ENCODE data around the gene TAOK2.

The TAOK2 gene

DNA sequence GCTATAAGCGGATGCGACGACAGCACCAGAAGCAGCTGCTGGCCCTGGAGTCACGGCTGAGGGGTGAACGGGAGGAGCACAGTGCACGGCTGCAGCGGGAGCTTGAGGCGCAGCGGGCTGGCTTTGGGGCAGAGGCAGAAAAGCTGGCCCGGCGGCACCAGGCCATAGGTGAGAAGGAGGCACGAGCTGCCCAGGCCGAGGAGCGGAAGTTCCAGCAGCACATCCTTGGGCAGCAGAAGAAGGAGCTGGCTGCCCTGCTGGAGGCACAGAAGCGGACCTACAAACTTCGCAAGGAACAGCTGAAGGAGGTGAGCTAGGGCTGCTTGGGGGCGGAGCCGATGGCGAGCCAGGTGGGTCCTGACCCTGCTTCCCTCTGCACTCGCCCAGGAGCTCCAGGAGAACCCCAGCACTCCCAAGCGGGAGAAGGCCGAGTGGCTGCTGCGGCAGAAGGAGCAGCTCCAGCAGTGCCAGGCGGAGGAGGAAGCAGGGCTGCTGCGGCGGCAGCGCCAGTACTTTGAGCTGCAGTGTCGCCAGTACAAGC lies 11.7 kb downstream of the TAOK2 start:
- peaks cover 94% of the 10 kb centered on the region for H3K36me3 ChIP-seq (ENCODE audit: insufficient read depth, insufficient read length, low read length)
- H3K9ac ChIP-seq (ENCODE audit: insufficient read length, low read depth) = peak overlapping the region; percentile 3
- TF ChIP-seq SUZ12 (IDR thresholded peaks at IDR 0.05; ENCODE audit: extremely low read depth, insufficient read depth, insufficient read length) (no peak), ZNF274 (IDR thresholded peaks at IDR 0.05; ENCODE audit: low read depth, low read length) (no peak), YY1 (IDR thresholded peaks at IDR 0.05; ENCODE audit: insufficient read depth, insufficient read length) (no peak)

GRCh38 chr16:29986231-29986630 lies 12.6 kb downstream of the TAOK2 start:
- H3K9ac ChIP-seq (ENCODE audit: insufficient read length, low read depth) = no peak overlapping the region
- no peak for DNase-seq (ENCODE audit: low read depth, low spot score)
- H3K4me3 ChIP-seq (ENCODE audit: insufficient read length, low read depth) = no peak overlapping the region
- no peaks in the 10 kb centered on the region for H3K4me1 ChIP-seq (ENCODE audit: insufficient read depth, insufficient read length)
- no peaks in the 10 kb centered on the region for H3K9me3 ChIP-seq (ENCODE audit: insufficient read depth, low read length)
- TF ChIP-seq SUZ12 (IDR thresholded peaks at IDR 0.05; ENCODE audit: extremely low read depth, insufficient read depth, insufficient read length) (no peak), ZNF274 (IDR thresholded peaks at IDR 0.05; ENCODE audit: low read depth, low read length) (no peak), YY1 (IDR thresholded peaks at IDR 0.05; ENCODE audit: insufficient read depth, insufficient read length) (no peak)
- H3K36me3 ChIP-seq (ENCODE audit: insufficient read depth, insufficient read length, low read length) = peaks cover 92% of the 10 kb centered on the region
- H3K27me3 ChIP-seq (ENCODE audit: insufficient read depth, insufficient read length) = no peaks in the 10 kb centered on the region

More for the DNA sequence above, 11.7 kb downstream of the TAOK2 start:
- H3K4me1 ChIP-seq (ENCODE audit: insufficient read depth, insufficient read length) = no peaks in the 10 kb centered on the region
- no peak overlapping the region for H3K4me3 ChIP-seq (ENCODE audit: insufficient read length, low read depth)
- no peak for DNase-seq (ENCODE audit: low read depth, low spot score)
- no peaks in the 10 kb centered on the region for H3K9me3 ChIP-seq (ENCODE audit: insufficient read depth, low read length)
- H3K27me3 ChIP-seq (ENCODE audit: insufficient read depth, insufficient read length) = no peaks in the 10 kb centered on the region

GRCh38 chr16:29986931-29987330 lies 13.3 kb downstream of the TAOK2 start:
- Histone ChIP-seq H3K4me1 (ENCODE audit: insufficient read depth, insufficient read length) (no peaks in the 10 kb centered on the region), H3K9ac (ENCODE audit: insufficient read length, low read depth) (no peak overlapping the region), H3K4me3 (ENCODE audit: insufficient read length, low read depth) (no peak overlapping the region), H3K9me3 (ENCODE audit: insufficient read depth, low read length) (no peaks in the 10 kb centered on the region), H3K27me3 (ENCODE audit: insufficient read depth, insufficient read length) (no peaks in the 10 kb centered on the region), H3K36me3 (ENCODE audit: insufficient read depth, insufficient read length, low read length) (peaks cover 92% of the 10 kb centered on the region)
- no peak for TF ChIP-seq SUZ12 (IDR thresholded peaks at IDR 0.05; ENCODE audit: extremely low read depth, insufficient read depth, insufficient read length)
- TF ChIP-seq ZNF274 (IDR thresholded peaks at IDR 0.05; ENCODE audit: low read depth, low read length) = no peak
- TF ChIP-seq YY1 (IDR thresholded peaks at IDR 0.05; ENCODE audit: insufficient read depth, insufficient read length) = no peak
- DNase-seq (ENCODE audit: low read depth, low spot score) = no peak

DNA sequence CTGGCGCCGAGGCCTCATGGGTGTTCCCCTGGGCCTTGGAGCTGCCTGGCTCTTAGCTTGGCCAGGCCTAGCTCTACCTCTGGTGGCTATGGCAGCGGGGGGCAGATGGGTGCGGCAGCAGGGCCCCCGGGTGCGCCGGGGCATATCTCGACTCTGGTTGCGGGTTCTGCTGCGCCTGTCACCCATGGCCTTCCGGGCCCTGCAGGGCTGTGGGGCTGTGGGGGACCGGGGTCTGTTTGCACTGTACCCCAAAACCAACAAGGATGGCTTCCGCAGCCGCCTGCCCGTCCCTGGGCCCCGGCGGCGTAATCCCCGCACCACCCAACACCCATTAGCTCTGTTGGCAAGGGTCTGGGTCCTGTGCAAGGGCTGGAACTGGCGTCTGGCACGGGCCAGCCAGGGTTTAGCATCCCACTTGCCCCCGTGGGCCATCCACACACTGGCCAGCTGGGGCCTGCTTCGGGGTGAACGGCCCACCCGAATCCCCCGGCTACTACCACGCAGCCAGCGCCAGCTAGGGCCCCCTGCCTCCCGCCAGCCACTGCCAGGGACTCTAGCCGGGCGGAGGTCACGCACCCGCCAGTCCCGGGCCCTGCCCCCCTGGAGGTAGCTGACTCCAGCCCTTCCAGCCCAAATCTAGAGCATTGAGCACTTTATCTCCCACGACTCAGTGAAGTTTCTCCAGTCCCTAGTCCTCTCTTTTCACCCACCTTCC lies 13.9 kb downstream of the TAOK2 start:
- TF ChIP-seq YY1 (IDR thresholded peaks at IDR 0.05; ENCODE audit: insufficient read depth, insufficient read length) = no peak
- no peak for TF ChIP-seq SUZ12 (IDR thresholded peaks at IDR 0.05; ENCODE audit: extremely low read depth, insufficient read depth, insufficient read length)
- TF ChIP-seq ZNF274 (IDR thresholded peaks at IDR 0.05; ENCODE audit: low read depth, low read length) = no peak
- no peak for DNase-seq (ENCODE audit: low read depth, low spot score)
- no peaks in the 10 kb centered on the region for H3K4me1 ChIP-seq (ENCODE audit: insufficient read depth, insufficient read length)
- no peaks in the 10 kb centered on the region for H3K9me3 ChIP-seq (ENCODE audit: insufficient read depth, low read length)
- no peak overlapping the region for H3K9ac ChIP-seq (ENCODE audit: insufficient read length, low read depth)
- H3K4me3 ChIP-seq (ENCODE audit: insufficient read length, low read depth) = no peak overlapping the region
- no peaks in the 10 kb centered on the region for H3K27me3 ChIP-seq (ENCODE audit: insufficient read depth, insufficient read length)
- peaks cover 92% of the 10 kb centered on the region for H3K36me3 ChIP-seq (ENCODE audit: insufficient read depth, insufficient read length, low read length)

- peaks cover under 1% of the 10 kb centered on the region for H3K4me1 ChIP-seq (ENCODE audit: insufficient read depth, insufficient read length)
- no peaks in the 10 kb centered on the region for H3K9me3 ChIP-seq (ENCODE audit: insufficient read depth, low read length)
- peaks cover 92% of the 10 kb centered on the region for H3K36me3 ChIP-seq (ENCODE audit: insufficient read depth, insufficient read length, low read length)
- H3K27me3 ChIP-seq (ENCODE audit: insufficient read depth, insufficient read length) = no peaks in the 10 kb centered on the region
- H3K9ac ChIP-seq (ENCODE audit: insufficient read length, low read depth) = peak overlapping the region; percentile 16
- no peak for DNase-seq (ENCODE audit: low read depth, low spot score)
- H3K4me3 ChIP-seq (ENCODE audit: insufficient read length, low read depth) = no peak overlapping the region
- TF ChIP-seq ZNF274 (IDR thresholded peaks at IDR 0.05; ENCODE audit: low read depth, low read length) = no peak
- TF ChIP-seq SUZ12 (IDR thresholded peaks at IDR 0.05; ENCODE audit: extremely low read depth, insufficient read depth, insufficient read length) = no peak
- no peak for TF ChIP-seq YY1 (IDR thresholded peaks at IDR 0.05; ENCODE audit: insufficient read depth, insufficient read length)
Observed at GRCh38 chr16:29988346-29989075, 14.8 kb downstream of the TAOK2 start.

DNA sequence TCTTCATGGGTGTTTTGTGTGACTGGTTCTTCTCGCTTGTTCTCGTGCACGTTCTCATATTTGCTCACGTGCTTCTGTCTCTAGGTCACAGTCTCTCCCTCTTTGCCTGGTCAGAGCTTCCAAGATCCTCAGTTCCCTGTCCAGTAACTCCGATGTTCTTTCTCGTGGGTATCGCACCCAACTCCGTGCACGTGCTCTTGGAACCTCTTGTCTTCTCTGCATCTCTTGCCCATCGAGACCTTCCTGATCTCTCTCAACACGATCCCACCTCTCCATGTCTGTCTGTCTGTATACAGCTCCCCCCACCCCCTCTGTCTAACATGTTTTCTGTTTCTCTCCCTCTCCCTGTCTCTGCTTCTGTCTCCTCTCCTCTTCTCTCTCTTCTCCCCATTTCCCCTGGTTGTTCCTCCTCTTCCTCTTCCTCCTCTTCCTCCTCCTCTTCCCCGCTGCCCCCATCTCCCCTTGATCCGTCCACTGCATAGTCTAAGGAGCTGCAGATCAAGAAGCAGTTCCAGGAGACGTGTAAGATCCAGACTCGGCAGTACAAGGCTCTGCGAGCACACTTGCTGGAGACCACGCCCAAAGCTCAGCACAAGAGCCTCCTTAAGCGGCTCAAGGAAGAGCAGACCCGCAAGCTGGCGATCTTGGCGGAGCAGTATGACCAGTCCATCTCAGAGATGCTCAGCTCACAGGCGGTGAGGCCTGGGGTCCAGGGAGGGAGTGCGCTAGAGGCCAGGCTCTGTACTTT lies 15.6 kb downstream of the TAOK2 start:
- Histone ChIP-seq H3K36me3 (ENCODE audit: insufficient read depth, insufficient read length, low read length) (peaks cover 91% of the 10 kb centered on the region), H3K4me1 (ENCODE audit: insufficient read depth, insufficient read length) (peaks cover 5% of the 10 kb centered on the region), H3K9ac (ENCODE audit: insufficient read length, low read depth) (no peak overlapping the region), H3K27me3 (ENCODE audit: insufficient read depth, insufficient read length) (no peaks in the 10 kb centered on the region), H3K4me3 (ENCODE audit: insufficient read length, low read depth) (no peak overlapping the region), H3K9me3 (ENCODE audit: insufficient read depth, low read length) (no peaks in the 10 kb centered on the region)
- TF ChIP-seq ZNF274 (IDR thresholded peaks at IDR 0.05; ENCODE audit: low read depth, low read length) (no peak), SUZ12 (IDR thresholded peaks at IDR 0.05; ENCODE audit: extremely low read depth, insufficient read depth, insufficient read length) (no peak), YY1 (IDR thresholded peaks at IDR 0.05; ENCODE audit: insufficient read depth, insufficient read length) (no peak)
- no peak for DNase-seq (ENCODE audit: low read depth, low spot score)

Measured in NT2/D1 (cell line).